Measurements from ENCODE around the gene STXBP1. TPM values are rescaled to one million over a fixed set of nuclear protein-coding genes. Genes with fewer than 3 reads are reported as not detected.

Gene STXBP1
- total and polyA plus RNA-seq, 9 of the 15 experiments (the other 6 are each of a cell fraction or from before 2014, with no cell fraction given): 4.6 to 35.1 (median 9.7) TPM

DNA sequence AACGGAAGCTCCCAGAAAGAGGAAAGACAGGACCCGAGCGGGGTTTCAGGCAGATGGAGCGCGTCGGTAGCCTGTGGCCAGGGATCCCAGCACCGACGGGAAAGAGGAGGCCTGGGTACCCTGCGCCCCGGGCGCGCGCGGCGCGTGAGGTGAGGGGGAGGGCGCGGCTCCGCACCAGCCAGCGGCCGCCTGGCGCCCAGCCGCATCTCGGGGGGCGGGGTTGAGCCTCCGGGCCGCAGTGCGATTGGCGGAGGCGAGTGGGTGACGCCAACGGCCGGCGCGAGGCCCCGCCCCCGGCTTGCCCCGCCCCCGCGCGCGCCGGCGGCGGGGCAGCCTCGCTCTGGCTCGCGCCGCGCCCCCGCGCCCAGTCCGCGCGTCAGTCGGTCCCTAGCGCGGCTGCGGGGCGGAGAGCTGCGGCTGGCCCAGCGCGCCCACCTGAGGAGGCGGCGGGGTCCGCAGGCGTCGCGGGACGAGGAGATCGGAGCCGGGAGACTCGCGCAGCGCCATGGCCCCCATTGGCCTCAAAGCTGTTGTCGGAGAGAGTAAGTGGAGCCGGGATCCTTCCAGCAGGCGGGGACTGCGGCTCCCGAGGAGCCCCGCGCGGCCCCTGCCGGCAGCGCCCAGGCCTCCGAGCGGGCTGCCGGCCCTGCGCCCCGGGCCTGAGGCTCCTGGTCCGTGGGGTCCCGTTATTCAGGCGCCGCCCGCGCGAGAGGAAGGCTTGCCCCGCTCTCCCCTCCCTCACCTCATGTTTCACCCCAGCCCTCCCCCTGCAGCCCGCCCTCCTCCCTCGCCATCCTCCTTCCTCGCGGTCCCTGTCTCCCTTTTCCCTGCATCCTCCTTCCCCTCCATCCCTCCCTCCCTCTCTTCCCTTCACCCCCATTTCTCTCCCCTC lies at the start of gene STXBP1 (continued):
- TF ChIP-seq SIN3A (IDR thresholded peaks at IDR 0.05; ENCODE audit: borderline replicate concordance in 2 of 2, control insufficient read depth in 1 of 2, low read depth in 2 of 2, low read length in 2 of 2) (0 out of 4 replicates have a peak, but pooled peaks of 1 of the 2 experiments have one; percentile 21), HNRNPK (IDR thresholded peaks at IDR 0.05; ENCODE audit: low read depth, low read length, poor library complexity, severe bottlenecking) (peak; percentile 21), HCFC1 (IDR thresholded peaks at IDR 0.05; ENCODE audit: low read depth, low read length) (0 out of 2 replicates have a peak, but pooled peaks have one; percentile 5), NR2C2 (CRISPR knock-in tag; IDR thresholded peaks at IDR 0.05) (no peak), NR2C2 (tag; IDR thresholded peaks at IDR 0.05) (0 out of 2 replicates have a peak, but pooled peaks have one; percentile 32), TEAD1 (CRISPR knock-in tag; IDR thresholded peaks at IDR 0.05) (no peak), PRMT5 (CRISPR knock-in tag; IDR thresholded peaks at IDR 0.05) (no peak), PHF20 (IDR thresholded peaks at IDR 0.05; ENCODE audit: partially characterized antibody) (no peak), POLR2AphosphoS5 (IDR thresholded peaks at IDR 0.05; ENCODE audit: control insufficient read depth, insufficient read depth, low read depth, low read length) (peak; percentile 46; the same call in 1 of the 2 replicates)
- TF ChIP-seq, protein P1, sequence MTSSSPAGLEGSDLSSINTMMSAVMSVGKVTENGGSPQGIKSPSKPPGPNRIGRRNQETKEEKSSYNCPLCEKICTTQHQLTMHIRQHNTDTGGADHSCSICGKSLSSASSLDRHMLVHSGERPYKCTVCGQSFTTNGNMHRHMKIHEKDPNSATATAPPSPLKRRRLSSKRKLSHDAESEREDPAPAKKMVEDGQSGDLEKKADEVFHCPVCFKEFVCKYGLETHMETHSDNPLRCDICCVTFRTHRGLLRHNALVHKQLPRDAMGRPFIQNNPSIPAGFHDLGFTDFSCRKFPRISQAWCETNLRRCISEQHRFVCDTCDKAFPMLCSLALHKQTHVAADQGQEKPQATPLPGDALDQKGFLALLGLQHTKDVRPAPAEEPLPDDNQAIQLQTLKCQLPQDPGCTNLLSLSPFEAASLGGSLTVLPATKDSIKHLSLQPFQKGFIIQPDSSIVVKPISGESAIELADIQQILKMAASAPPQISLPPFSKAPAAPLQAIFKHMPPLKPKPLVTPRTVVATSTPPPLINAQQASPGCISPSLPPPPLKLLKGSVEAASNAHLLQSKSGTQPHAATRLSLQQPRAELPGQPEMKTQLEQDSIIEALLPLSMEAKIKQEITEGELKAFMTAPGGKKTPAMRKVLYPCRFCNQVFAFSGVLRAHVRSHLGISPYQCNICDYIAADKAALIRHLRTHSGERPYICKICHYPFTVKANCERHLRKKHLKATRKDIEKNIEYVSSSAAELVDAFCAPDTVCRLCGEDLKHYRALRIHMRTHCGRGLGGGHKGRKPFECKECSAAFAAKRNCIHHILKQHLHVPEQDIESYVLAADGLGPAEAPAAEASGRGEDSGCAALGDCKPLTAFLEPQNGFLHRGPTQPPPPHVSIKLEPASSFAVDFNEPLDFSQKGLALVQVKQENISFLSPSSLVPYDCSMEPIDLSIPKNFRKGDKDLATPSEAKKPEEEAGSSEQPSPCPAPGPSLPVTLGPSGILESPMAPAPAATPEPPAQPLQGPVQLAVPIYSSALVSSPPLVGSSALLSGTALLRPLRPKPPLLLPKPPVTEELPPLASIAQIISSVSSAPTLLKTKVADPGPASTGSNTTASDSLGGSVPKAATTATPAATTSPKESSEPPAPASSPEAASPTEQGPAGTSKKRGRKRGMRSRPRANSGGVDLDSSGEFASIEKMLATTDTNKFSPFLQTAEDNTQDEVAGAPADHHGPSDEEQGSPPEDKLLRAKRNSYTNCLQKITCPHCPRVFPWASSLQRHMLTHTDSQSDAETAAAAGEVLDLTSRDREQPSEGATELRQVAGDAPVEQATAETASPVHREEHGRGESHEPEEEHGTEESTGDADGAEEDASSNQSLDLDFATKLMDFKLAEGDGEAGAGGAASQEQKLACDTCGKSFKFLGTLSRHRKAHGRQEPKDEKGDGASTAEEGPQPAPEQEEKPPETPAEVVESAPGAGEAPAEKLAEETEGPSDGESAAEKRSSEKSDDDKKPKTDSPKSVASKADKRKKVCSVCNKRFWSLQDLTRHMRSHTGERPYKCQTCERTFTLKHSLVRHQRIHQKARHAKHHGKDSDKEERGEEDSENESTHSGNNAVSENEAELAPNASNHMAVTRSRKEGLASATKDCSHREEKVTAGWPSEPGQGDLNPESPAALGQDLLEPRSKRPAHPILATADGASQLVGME (CRISPR knock-in tag; IDR thresholded peaks at IDR 0.05): 0 out of 2 replicates have a peak, but pooled peaks have one; percentile 60
- TF ChIP-seq, protein P2, sequence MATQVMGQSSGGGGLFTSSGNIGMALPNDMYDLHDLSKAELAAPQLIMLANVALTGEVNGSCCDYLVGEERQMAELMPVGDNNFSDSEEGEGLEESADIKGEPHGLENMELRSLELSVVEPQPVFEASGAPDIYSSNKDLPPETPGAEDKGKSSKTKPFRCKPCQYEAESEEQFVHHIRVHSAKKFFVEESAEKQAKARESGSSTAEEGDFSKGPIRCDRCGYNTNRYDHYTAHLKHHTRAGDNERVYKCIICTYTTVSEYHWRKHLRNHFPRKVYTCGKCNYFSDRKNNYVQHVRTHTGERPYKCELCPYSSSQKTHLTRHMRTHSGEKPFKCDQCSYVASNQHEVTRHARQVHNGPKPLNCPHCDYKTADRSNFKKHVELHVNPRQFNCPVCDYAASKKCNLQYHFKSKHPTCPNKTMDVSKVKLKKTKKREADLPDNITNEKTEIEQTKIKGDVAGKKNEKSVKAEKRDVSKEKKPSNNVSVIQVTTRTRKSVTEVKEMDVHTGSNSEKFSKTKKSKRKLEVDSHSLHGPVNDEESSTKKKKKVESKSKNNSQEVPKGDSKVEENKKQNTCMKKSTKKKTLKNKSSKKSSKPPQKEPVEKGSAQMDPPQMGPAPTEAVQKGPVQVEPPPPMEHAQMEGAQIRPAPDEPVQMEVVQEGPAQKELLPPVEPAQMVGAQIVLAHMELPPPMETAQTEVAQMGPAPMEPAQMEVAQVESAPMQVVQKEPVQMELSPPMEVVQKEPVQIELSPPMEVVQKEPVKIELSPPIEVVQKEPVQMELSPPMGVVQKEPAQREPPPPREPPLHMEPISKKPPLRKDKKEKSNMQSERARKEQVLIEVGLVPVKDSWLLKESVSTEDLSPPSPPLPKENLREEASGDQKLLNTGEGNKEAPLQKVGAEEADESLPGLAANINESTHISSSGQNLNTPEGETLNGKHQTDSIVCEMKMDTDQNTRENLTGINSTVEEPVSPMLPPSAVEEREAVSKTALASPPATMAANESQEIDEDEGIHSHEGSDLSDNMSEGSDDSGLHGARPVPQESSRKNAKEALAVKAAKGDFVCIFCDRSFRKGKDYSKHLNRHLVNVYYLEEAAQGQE (IDR thresholded peaks at IDR 0.05; ENCODE audit: borderline replicate concordance): 0 out of 2 replicates have a peak, but pooled peaks have one; percentile 14
- TF ChIP-seq, protein P2 (CRISPR knock-in tag; IDR thresholded peaks at IDR 0.05; ENCODE audit: low read depth): 0 out of 2 replicates have a peak, but pooled peaks have one; percentile 66

Data from K562 (cell line).